Parathyroid adenoma (tissue), 2 donors: ENCODE data around the gene HIP1.

Experiments used
- H2AFZ ChIP-seq: fragments of 300-600 bp; sonication (generic); one replicate; pipeline ENCODE4 v1.7.0; 2017; ENCODE audit warnings: antibody characterized with exemption, mild to moderate bottlenecking
- H3K27ac ChIP-seq: fragments of 300-600 bp; sonication (generic); one replicate; pipeline ENCODE4 v1.7.0; 2017
- H3K27me3 ChIP-seq: fragments of 300-600 bp; sonication (generic); one replicate; pipeline ENCODE4 v1.7.0; 2017; ENCODE audit warnings: low read length; ENCODE audit not compliant: control insufficient read depth, insufficient read depth
- H3K36me3 ChIP-seq: fragments of 300-600 bp; sonication (generic); one replicate; pipeline ENCODE4 v1.7.0; 2017; ENCODE audit warnings: low read length; ENCODE audit not compliant: control insufficient read depth, insufficient read depth
- H3K4me1 ChIP-seq: fragments of 300-600 bp; sonication (generic); one replicate; pipeline ENCODE4 v1.7.0; 2017; ENCODE audit warnings: control low read depth
- H3K4me2 ChIP-seq: fragments of 300-600 bp; sonication (generic); one replicate; pipeline ENCODE4 v1.7.0; 2017; ENCODE audit warnings: low read length
- H3K4me3 ChIP-seq: fragments of 300-600 bp; sonication (generic); one replicate; pipeline ENCODE4 v1.7.0; 2017; ENCODE audit warnings: low read depth, low read length
- H3K79me2 ChIP-seq: fragments of 300-600 bp; sonication (generic); one replicate; pipeline ENCODE4 v1.7.0; 2017; ENCODE audit warnings: control low read depth
- H3K9ac ChIP-seq: fragments of 300-600 bp; sonication (generic); one replicate; pipeline ENCODE4 v1.7.0; 2017; ENCODE audit warnings: mild to moderate bottlenecking
- H3K9me3 ChIP-seq: fragments of 300-600 bp; sonication (generic); one replicate; pipeline ENCODE4 v1.7.0; 2017; ENCODE audit warnings: low read length; ENCODE audit not compliant: control insufficient read depth
- CTCF ChIP-seq: fragments of 300-600 bp; sonication (generic); IDR thresholded peaks from one replicate; pipeline ENCODE4 v1.7.0; 2017; ENCODE audit warnings: antibody characterized with exemption, mild to moderate bottlenecking
- donor health status: primary hyperparathyroidism.

The HIP1 gene

GRCh38 chr7:75679060-75679459, 59.7 kb downstream of the HIP1 start:
- Histone ChIP-seq H3K36me3 (no peaks in the 10 kb centered on the region), H3K27me3 (no peaks in the 10 kb centered on the region), H3K4me1 (no peaks in the 10 kb centered on the region), H3K9ac (no peak overlapping the region), H3K4me2 (no peak overlapping the region), H3K79me2 (no peaks in the 10 kb centered on the region), H3K27ac (no peak overlapping the region), H3K4me3 (no peak overlapping the region), H2AFZ (no peak overlapping the region), H3K9me3 (no peaks in the 10 kb centered on the region)
- no peak for TF ChIP-seq CTCF

- Histone ChIP-seq H3K27ac (no peak overlapping the region), H3K79me2 (no peaks in the 10 kb centered on the region), H3K36me3 (no peaks in the 10 kb centered on the region), H3K4me2 (no peak overlapping the region), H3K4me1 (no peaks in the 10 kb centered on the region), H3K9ac (no peak overlapping the region), H3K4me3 (no peak overlapping the region), H3K27me3 (no peaks in the 10 kb centered on the region), H2AFZ (no peak overlapping the region), H3K9me3 (no peaks in the 10 kb centered on the region)
- no peak for TF ChIP-seq CTCF
These were observed 69.2 kb downstream of the HIP1 start for GRCh38 chr7:75669579-75669978.

- no peak overlapping the region for H2AFZ ChIP-seq
- H3K27me3 ChIP-seq: no peaks in the 10 kb centered on the region
- no peak for TF ChIP-seq CTCF
- no peak overlapping the region for H3K4me2 ChIP-seq
- no peak overlapping the region for H3K4me3 ChIP-seq
- no peaks in the 10 kb centered on the region for H3K9me3 ChIP-seq
- H3K27ac ChIP-seq: no peak overlapping the region
- H3K79me2 ChIP-seq: no peaks in the 10 kb centered on the region
- no peaks in the 10 kb centered on the region for H3K36me3 ChIP-seq
- no peaks in the 10 kb centered on the region for H3K4me1 ChIP-seq
- H3K9ac ChIP-seq: no peak overlapping the region
These were observed 70.8 kb downstream of the HIP1 start for GRCh38 chr7:75667938-75668337.

GRCh38 chr7:75663302-75663907, 75.3 kb downstream of the HIP1 start:
- H3K4me2 ChIP-seq: no peak overlapping the region
- H3K27me3 ChIP-seq: no peaks in the 10 kb centered on the region
- no peaks in the 10 kb centered on the region for H3K36me3 ChIP-seq
- H3K79me2 ChIP-seq: no peaks in the 10 kb centered on the region
- no peak for TF ChIP-seq CTCF
- H3K4me3 ChIP-seq: no peak overlapping the region
- H3K9me3 ChIP-seq: no peaks in the 10 kb centered on the region
- no peaks in the 10 kb centered on the region for H3K4me1 ChIP-seq
- H3K27ac ChIP-seq: no peak overlapping the region
- no peak overlapping the region for H3K9ac ChIP-seq
- no peak overlapping the region for H2AFZ ChIP-seq

GRCh38 chr7:75662579-75663301, 76.0 kb downstream of the HIP1 start:
- Histone ChIP-seq H2AFZ (no peak overlapping the region), H3K79me2 (no peaks in the 10 kb centered on the region), H3K4me1 (no peaks in the 10 kb centered on the region), H3K4me2 (no peak overlapping the region), H3K9ac (no peak overlapping the region), H3K27ac (no peak overlapping the region), H3K4me3 (no peak overlapping the region), H3K36me3 (no peaks in the 10 kb centered on the region), H3K27me3 (no peaks in the 10 kb centered on the region), H3K9me3 (no peaks in the 10 kb centered on the region)
- no peak for TF ChIP-seq CTCF
